ENCODE results near the gene LRRC52.

LRRC52 gene, protein sequence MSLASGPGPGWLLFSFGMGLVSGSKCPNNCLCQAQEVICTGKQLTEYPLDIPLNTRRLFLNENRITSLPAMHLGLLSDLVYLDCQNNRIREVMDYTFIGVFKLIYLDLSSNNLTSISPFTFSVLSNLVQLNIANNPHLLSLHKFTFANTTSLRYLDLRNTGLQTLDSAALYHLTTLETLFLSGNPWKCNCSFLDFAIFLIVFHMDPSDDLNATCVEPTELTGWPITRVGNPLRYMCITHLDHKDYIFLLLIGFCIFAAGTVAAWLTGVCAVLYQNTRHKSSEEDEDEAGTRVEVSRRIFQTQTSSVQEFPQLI

DNA sequence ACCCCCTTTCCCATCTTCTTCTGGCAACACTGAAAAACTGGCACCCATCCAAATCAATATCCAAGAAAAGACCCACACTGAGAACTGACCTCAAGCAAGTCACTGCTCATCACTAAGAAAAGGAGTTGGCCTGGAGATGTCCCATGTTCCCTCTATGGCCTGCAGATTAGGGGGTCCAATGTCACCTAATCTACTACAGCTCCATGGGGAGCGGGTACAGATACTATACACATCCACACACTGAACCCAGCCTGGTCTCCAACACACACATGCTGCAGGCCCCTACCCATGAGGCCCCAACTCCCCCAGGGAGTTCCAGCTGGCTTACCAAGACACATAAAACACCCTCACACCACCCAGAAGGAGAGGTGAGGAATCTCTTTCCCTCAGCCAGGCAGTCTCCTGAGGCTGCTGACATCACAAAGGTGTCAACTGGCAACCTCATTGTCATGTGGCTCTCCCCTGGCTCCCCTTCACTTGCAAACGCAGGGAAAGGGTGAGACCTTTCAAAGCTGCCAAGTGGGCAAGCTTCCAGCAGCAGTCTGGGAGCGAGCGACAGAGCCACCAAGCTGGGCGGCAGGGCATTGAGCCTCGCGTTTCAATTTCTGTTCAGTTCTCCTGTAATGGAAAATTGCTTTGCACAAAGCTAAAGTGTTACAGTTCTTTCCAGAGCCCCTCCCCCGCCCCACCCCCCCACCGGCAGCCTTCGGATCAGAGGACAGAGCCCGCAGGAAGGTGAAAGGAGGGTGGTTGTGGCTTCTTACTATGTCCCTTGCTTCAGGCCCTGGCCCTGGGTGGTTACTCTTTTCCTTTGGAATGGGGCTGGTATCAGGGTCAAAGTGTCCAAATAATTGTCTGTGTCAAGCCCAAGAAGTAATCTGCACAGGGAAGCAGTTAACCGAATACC lies at the start of gene LRRC52:
LRRC52 (plus strand) TSS at position 469 of the 907 bp plus-strand sequence; CDS start at position 766, 297 bp downstream.
- Mint-ChIP-seq H3K27ac (no peak within 1 kb of the TSS), H3K9me3 (no peaks in the 10 kb centered on the region), H3K27me3 (ENCODE audit: low read depth, poor library complexity) (peaks cover 13% of the 10 kb centered on the region), H3K4me3 (no peak within 1 kb of the TSS), H3K36me3 (ENCODE audit: low read depth) (no peaks in the 10 kb centered on the region), H3K4me1 (peaks cover 28% of the 10 kb centered on the region)
- no peak for DNase-seq
- TF ChIP-seq, protein P1, sequence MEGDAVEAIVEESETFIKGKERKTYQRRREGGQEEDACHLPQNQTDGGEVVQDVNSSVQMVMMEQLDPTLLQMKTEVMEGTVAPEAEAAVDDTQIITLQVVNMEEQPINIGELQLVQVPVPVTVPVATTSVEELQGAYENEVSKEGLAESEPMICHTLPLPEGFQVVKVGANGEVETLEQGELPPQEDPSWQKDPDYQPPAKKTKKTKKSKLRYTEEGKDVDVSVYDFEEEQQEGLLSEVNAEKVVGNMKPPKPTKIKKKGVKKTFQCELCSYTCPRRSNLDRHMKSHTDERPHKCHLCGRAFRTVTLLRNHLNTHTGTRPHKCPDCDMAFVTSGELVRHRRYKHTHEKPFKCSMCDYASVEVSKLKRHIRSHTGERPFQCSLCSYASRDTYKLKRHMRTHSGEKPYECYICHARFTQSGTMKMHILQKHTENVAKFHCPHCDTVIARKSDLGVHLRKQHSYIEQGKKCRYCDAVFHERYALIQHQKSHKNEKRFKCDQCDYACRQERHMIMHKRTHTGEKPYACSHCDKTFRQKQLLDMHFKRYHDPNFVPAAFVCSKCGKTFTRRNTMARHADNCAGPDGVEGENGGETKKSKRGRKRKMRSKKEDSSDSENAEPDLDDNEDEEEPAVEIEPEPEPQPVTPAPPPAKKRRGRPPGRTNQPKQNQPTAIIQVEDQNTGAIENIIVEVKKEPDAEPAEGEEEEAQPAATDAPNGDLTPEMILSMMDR (IDR thresholded peaks at IDR 0.05): no peak

DNA sequence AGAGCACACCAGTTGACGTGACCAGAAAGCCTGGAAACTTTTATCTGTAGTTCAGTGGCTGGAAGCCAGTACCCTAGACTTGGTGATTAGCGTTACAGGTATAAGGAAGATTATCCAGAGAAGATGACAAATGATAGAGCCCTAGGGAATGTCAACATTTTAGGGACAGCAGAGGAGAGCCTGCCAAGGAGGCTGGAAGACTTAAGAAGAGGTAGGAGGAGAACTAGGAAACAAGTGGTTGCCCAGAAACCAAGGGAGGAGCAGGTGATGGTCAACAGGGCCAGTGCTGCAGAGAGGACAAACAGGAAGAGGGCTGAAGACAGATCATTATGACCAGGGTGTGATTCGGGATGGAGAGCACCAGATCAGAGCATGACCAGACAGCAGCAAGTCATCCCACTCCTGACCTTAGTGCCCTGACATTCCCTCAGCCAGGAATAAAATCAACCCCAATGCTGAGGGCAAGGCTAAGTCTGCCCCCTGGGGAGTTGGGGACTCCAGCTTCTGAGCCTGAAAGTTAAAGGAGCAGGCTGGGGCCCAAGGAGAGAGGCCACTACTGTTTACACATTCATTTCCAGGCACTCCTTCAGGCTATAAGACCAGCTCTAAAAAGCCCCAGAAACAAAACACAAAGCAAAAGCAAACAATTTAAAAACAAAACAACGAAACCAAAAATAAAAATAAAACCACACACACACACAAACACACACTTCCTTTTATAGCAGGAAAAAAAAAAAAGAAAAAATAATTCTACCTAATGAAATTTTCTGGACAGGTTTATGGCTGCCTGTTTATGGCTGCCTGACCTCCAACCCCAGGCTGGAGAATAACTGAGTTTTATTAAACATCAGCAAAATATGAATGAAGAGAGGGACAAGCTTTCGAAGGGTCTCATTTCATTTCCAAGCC lies 48.6 kb upstream of the LRRC52 start:
- H3K27ac Mint-ChIP-seq: peak overlapping the region; percentile 79
- TF ChIP-seq, protein P1 (IDR thresholded peaks at IDR 0.05): no peak
- H3K9me3 Mint-ChIP-seq: no peaks in the 10 kb centered on the region
- no peaks in the 10 kb centered on the region for H3K27me3 Mint-ChIP-seq (ENCODE audit: low read depth, poor library complexity)
- peak overlapping the region; percentile 52 for H3K4me3 Mint-ChIP-seq
- H3K36me3 Mint-ChIP-seq (ENCODE audit: low read depth): no peaks in the 10 kb centered on the region
- peak; percentile 53 for DNase-seq
- peaks cover 49% of the 10 kb centered on the region for H3K4me1 Mint-ChIP-seq

DNA sequence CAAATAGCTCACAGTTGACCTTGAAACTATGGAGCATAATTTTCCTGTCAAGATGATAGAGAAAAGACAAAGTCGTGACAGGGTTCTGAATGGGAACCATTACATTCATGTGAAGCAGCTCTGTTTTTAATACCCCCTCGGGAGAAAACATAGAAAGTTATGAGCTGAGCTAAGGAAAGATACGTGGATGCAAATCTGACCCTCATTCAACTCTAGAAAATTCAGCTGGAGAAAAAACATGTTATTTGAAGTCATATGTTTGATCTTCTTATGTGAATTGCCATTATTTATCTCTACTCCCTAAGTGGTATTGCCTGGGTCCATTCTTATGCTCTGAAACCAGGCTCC lies 48.0 kb upstream of the LRRC52 start:
- Mint-ChIP-seq H3K27me3 (ENCODE audit: low read depth, poor library complexity) (no peaks in the 10 kb centered on the region), H3K4me3 (peak overlapping the region; percentile 52), H3K27ac (peak overlapping the region; percentile 79), H3K9me3 (no peaks in the 10 kb centered on the region), H3K4me1 (peaks cover 43% of the 10 kb centered on the region), H3K36me3 (ENCODE audit: low read depth) (no peaks in the 10 kb centered on the region)
- TF ChIP-seq, protein P1 (IDR thresholded peaks at IDR 0.05): no peak
- DNase-seq: no peak

DNA sequence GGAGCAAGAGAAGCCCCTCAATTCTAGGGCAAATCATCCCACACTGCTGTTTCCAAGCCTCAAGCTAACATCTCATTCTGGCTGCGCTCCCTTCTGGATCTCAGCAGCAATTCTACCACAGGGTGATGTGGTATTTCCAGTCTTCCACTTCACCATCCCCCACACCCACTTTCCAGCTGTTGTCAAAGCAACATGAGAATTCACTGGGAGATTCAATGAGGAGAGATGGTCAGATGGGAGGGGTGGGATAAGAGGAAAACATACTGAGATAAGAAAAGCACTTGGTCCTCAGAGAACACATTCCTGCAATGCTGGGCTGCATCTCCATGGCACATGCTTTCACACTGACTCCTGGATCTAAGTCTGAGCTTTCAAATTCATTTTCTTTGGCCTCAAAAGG lies 47.3 kb upstream of the LRRC52 start:
- TF ChIP-seq, protein P1 (IDR thresholded peaks at IDR 0.05): no peak
- no peaks in the 10 kb centered on the region for H3K36me3 Mint-ChIP-seq (ENCODE audit: low read depth)

DNA sequence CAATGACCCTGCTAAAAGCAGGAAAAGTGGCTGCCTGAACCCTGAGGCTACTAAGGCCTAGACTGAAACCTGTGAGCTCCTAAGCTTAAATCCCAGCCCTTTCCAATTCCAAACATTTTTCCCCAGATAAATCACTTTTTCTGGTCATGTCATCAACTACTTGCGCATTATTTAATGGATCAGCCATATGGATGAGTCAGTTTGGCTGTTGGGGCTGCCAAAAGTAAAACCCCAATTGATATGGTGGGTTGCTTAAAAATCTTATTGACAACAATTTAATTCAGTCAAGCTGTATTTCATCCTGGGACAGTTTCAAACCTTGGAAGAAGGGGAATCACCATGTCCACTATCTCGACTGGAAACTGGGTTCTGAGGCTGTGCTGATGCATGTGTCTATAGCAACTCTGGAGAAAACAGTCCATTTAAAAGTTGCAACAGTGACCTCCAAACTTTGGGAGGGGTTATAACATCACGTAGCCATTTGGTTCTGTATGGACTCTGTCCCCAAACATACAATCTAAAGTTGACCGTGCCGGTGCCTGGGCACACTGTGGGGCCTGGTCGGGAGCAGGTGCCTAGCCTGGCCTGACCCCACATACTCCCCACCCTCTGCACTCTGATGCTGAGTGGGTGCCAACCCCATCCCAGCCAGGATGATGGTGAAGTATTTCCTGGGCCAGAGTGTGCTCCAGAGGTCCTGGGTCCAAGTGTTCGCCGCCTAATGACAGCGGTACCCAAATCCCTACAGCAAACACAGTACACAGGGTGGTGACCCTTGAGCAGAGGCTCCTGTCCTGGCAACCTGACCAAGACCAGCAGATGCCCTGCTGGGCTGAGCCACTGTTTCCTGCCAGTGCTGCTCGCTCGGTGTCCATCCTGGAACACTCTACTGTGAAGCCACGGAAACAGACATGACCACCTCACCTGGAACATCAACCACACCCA lies 46.5 kb upstream of the LRRC52 start:
- peaks cover 4% of the 10 kb centered on the region for H3K27me3 Mint-ChIP-seq (ENCODE audit: low read depth, poor library complexity)
- TF ChIP-seq, protein P1 (IDR thresholded peaks at IDR 0.05): no peak
- peaks cover 45% of the 10 kb centered on the region for H3K4me1 Mint-ChIP-seq
- no peak overlapping the region for H3K27ac Mint-ChIP-seq
- no peaks in the 10 kb centered on the region for H3K36me3 Mint-ChIP-seq (ENCODE audit: low read depth)
- no peak overlapping the region for H3K4me3 Mint-ChIP-seq
- DNase-seq: no peak
- no peaks in the 10 kb centered on the region for H3K9me3 Mint-ChIP-seq

More for the DNA sequence above, 47.3 kb upstream of the LRRC52 start:
- Mint-ChIP-seq H3K27me3 (ENCODE audit: low read depth, poor library complexity) (peaks cover 3% of the 10 kb centered on the region), H3K27ac (peak overlapping the region; percentile 95), H3K4me1 (peaks cover 46% of the 10 kb centered on the region), H3K4me3 (peak overlapping the region; percentile 52), H3K9me3 (no peaks in the 10 kb centered on the region)
- DNase-seq: no peak

Data from nephron progenitor cell (in vitro differentiated cells).